Activated CD4-positive, alpha-beta T cell treated with anti-CD3 and anti-CD28 coated beads, Interleukin-2, amount 50 U/mL, for 1 hour (primary cell): Measurements from ENCODE around the gene KIAA1755.

Experiments
- DNase-seq: peaks from one replicate; pipeline ENCODE4 v3.0.0-alpha.2; 2020

The KIAA1755 gene

GRCh38 chr20:38162149-38162548 lies 98.4 kb downstream of the KIAA1755 start:
- DNase-seq = no peak

GRCh38 chr20:38161412-38161774 lies 99.1 kb downstream of the KIAA1755 start:
- no peak for DNase-seq
